Mesenchymal stem cell (in vitro differentiated cells and primary cell): Measurements from ENCODE around the gene CLEC9A.
A peak's percentile ranks its signal among the peaks of the same experiment; 100 is the strongest.

ENCODE experiments used
- DNase-seq: peaks from one replicate; pipeline ENCODE4 v3.0.0-alpha.2; 2013
- H2AFZ ChIP-seq: one replicate; pipeline ENCODE4 v1.6.1; 2013; ENCODE audit warnings: low read depth, mild to moderate bottlenecking, control low read depth, inconsistent platforms, low read length, moderate library complexity
- H2AK5ac ChIP-seq: 2 replicates; pipeline ENCODE4 v1.6.1; 2013; ENCODE audit warnings: low read length, moderate library complexity, mild to moderate bottlenecking, inconsistent platforms; ENCODE audit not compliant: severe bottlenecking
- H2BK120ac ChIP-seq: one replicate; pipeline ENCODE4 v1.6.1; 2013; ENCODE audit warnings: low read depth, mild to moderate bottlenecking, inconsistent platforms, low read length, moderate library complexity
- H2BK12ac ChIP-seq, 2 experiments: one replicate each; pipeline ENCODE4 v1.6.1; 2013; ENCODE audit warnings: inconsistent platforms in 2 of 2, low read length in 2 of 2, mild to moderate bottlenecking in 2 of 2, moderate library complexity in 2 of 2, control low read depth in 1 of 2
- H2BK15ac ChIP-seq: one replicate; pipeline ENCODE4 v1.6.1; 2013; ENCODE audit warnings: mild to moderate bottlenecking, low read depth, inconsistent platforms; ENCODE audit not compliant: poor library complexity, severe bottlenecking
- H2BK5ac ChIP-seq: 2 replicates; pipeline ENCODE4 v1.6.1; 2013; ENCODE audit warnings: low read depth, mild to moderate bottlenecking, low read length, control low read depth, inconsistent platforms; ENCODE audit not compliant: poor library complexity, severe bottlenecking
- H3K14ac ChIP-seq, 2 experiments: one replicate each; pipeline ENCODE4 v1.6.1; 2013; ENCODE audit warnings: inconsistent platforms in 2 of 2, low read length in 2 of 2, control low read depth in 1 of 2, mild to moderate bottlenecking in 1 of 2, moderate library complexity in 1 of 2
- H3K18ac ChIP-seq, 2 experiments: one replicate each; pipeline ENCODE4 v1.6.1; 2013; ENCODE audit warnings: inconsistent platforms in 2 of 2, low read length in 2 of 2, control low read depth in 1 of 2, low read depth in 1 of 2, mild to moderate bottlenecking in 1 of 2
- H3K23ac ChIP-seq, 2 experiments: one replicate each; pipeline ENCODE4 v1.6.1; 2013; ENCODE audit warnings: inconsistent platforms in 2 of 2, low read length in 2 of 2, mild to moderate bottlenecking in 2 of 2, moderate library complexity in 2 of 2, control low read depth in 1 of 2
- H3K27ac ChIP-seq: 2 replicates; pipeline ENCODE4 v1.5.1; 2013; ENCODE audit warnings: mild to moderate bottlenecking, moderate library complexity, low read length, control low read depth, inconsistent platforms; ENCODE audit not compliant: poor library complexity, severe bottlenecking
- H3K27me3 ChIP-seq, 2 experiments: 2 replicates each; pipeline versions ENCODE4 v1.6.1 to v1.7.0; 2013; ENCODE audit warnings: low read length in 2 of 2, mild to moderate bottlenecking in 2 of 2, moderate library complexity in 2 of 2, control low read depth in 1 of 2, inconsistent platforms in 1 of 2; ENCODE audit not compliant: control insufficient read depth in 1 of 2, insufficient read depth in 1 of 2
- H3K36me3 ChIP-seq, 2 experiments: 2 replicates each; pipeline versions ENCODE4 v1.6.1 to v1.7.0; 2013; ENCODE audit warnings: low read length in 2 of 2, control low read depth in 1 of 2, inconsistent platforms in 1 of 2, low read depth in 1 of 2, mild to moderate bottlenecking in 1 of 2; ENCODE audit not compliant: insufficient read depth in 2 of 2, control insufficient read depth in 1 of 2
- H3K4ac ChIP-seq, 2 experiments: one replicate each; pipeline ENCODE4 v1.6.1; 2013; ENCODE audit warnings: inconsistent platforms in 2 of 2, low read length in 2 of 2, mild to moderate bottlenecking in 2 of 2, moderate library complexity in 2 of 2, control low read depth in 1 of 2, low read depth in 1 of 2
- H3K4me1 ChIP-seq: 2 replicates; pipeline ENCODE4 v1.6.1; 2013; ENCODE audit warnings: low read depth, low read length, control low read depth; ENCODE audit not compliant: control insufficient read depth, insufficient read depth
- H3K4me2 ChIP-seq: 2 replicates; pipeline ENCODE4 v1.6.1; 2013; ENCODE audit warnings: low read length, mild to moderate bottlenecking, inconsistent platforms; ENCODE audit not compliant: poor library complexity, severe bottlenecking
- H3K4me3 ChIP-seq, 2 experiments: 2 replicates each; pipeline versions ENCODE4 v1.5.1 to v1.7.0; 2013; ENCODE audit warnings: low read length in 2 of 2, mild to moderate bottlenecking in 2 of 2, control low read depth in 1 of 2, low read depth in 1 of 2; ENCODE audit not compliant: insufficient read depth in 1 of 2
- H3K79me1 ChIP-seq: replicated peaks from 2 replicates; pipeline ENCODE4 v1.6.1; 2013; ENCODE audit warnings: mild to moderate bottlenecking, control low read depth, low read length, inconsistent platforms; ENCODE audit not compliant: poor library complexity, severe bottlenecking
- H3K9ac ChIP-seq: 2 replicates; pipeline ENCODE4 v1.7.0; 2013; ENCODE audit warnings: mild to moderate bottlenecking, low read length, moderate library complexity
- H3K9me3 ChIP-seq: 2 replicates; pipeline ENCODE4 v1.7.0; 2013; ENCODE audit warnings: mild to moderate bottlenecking, low read length; ENCODE audit not compliant: control insufficient read depth
- H4K8ac ChIP-seq: one replicate; pipeline ENCODE4 v1.6.1; 2013; ENCODE audit warnings: inconsistent platforms, mild to moderate bottlenecking, low read length, moderate library complexity
- H4K91ac ChIP-seq: one replicate; pipeline ENCODE4 v1.6.1; 2013; ENCODE audit warnings: mild to moderate bottlenecking, low read length, inconsistent platforms
- WGBS: methylation state at CpG from one replicate; pipeline ENCODE4 v1.1.7; 2013; ENCODE audit warnings: mixed read lengths; 5-methylcytosine and 5-hydroxymethylcytosine counted together

CLEC9A gene

DNA sequence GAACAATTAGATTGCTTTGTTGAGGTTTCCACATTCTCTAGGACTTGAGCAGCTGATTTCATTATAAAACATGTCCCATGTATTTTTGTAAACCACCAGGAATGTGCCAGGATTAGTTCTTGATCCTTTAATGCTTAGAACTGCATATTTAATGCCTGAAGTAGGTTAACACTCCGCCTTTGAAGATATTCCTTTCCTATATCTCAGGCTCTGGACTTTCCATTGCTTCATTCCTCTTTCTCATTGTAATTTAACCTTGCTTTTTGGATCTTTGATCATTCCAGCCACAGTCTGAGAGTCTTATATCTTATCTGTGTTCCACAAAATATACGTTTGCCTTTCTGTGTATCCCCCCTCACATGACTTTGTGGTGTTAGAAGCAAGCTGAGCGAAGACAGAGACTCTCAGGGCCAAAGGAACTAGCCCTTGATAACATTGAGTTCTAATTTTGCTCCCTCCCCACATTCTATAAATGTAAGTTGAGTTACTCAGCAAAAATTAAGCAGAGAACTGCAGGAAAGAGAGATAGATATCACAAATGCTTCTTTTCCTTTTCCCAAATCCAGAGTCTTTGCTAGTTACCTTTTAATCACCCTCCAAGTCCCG, 29.2 kb upstream of the CLEC9A start:
- Histone ChIP-seq H2BK5ac (no peak overlapping the region), H3K9me3 (no peaks in the 10 kb centered on the region), H3K4me1 (no peaks in the 10 kb centered on the region), H3K4me2 (no peak overlapping the region), H3K4me3 (no peak overlapping the region), H3K14ac (no peak overlapping the region), H3K23ac (no peak overlapping the region), H2BK12ac (no peak overlapping the region), H2BK15ac (no peak overlapping the region), H2AFZ (no peak overlapping the region), H3K36me3 (no peaks in the 10 kb centered on the region), H4K91ac (no peak overlapping the region), H3K79me1 (no peaks in the 10 kb centered on the region), H3K4ac (no peak overlapping the region), H2BK120ac (no peak overlapping the region), H2AK5ac (no peak overlapping the region), H3K27ac (no peak overlapping the region), H3K27me3 (no peaks in the 10 kb centered on the region), H3K9ac (no peak overlapping the region), H3K18ac (no peak overlapping the region), H4K8ac (no peak overlapping the region)
- 83% methylated on average over 4 of the region's 4 CpGs for WGBS
- peak; percentile 12 for DNase-seq

DNA sequence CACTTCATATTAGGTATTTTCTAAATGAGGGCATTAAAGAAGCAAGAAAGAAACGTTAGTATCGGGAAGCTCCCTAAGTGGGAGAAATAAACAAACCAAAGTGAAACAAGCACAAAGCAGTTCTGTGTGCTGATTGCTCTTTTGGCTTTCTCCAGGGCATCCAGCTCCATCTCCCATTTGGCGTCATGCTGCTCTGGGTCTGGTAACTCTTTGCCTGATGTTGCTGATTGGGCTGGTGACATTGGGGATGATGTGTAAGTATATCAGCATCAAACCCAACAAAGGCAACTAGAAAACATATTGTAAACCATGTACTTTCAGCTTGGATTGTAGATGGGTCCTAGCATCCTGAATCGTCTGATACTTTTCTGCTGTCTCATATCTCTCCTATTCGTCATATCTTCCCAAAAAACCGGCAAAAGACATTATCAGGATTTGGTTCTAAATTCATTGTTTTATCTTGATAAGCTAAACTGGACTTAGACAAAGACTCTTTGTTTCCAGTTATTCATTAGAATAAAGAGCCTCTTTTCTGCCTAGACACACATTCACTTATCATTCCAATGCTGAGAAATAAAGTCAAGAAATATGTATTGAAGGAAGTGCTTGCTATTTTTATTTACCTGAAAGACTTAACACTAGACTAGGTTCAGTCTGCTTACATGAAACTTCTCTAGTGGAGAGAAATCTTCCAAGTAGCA, 17.7 kb upstream of the CLEC9A start:
- no peak overlapping the region for H4K91ac ChIP-seq
- H3K9ac ChIP-seq: no peak overlapping the region
- H3K23ac ChIP-seq: no peak overlapping the region
- no peaks in the 10 kb centered on the region for H3K36me3 ChIP-seq
- H2BK5ac ChIP-seq: no peak overlapping the region
- H3K79me1 ChIP-seq: no peaks in the 10 kb centered on the region
- no peak overlapping the region for H3K18ac ChIP-seq
- no peak overlapping the region for H2BK12ac ChIP-seq
- no peaks in the 10 kb centered on the region for H3K9me3 ChIP-seq
- H4K8ac ChIP-seq: no peak overlapping the region
- H3K4me1 ChIP-seq: no peaks in the 10 kb centered on the region
- H2AFZ ChIP-seq: no peak overlapping the region
- no peak overlapping the region for H2BK120ac ChIP-seq
- no peak overlapping the region for H3K27ac ChIP-seq
- H3K14ac ChIP-seq: no peak overlapping the region
- peaks cover 0 to 3% of the 10 kb centered on the region in 2 experiments for H3K27me3 ChIP-seq
- no peak overlapping the region for H3K4ac ChIP-seq
- no peak for DNase-seq
- no peak overlapping the region for H2AK5ac ChIP-seq
- no peak overlapping the region for H3K4me3 ChIP-seq
- WGBS: 92% methylated on average over 3 of the region's 6 CpGs
- no peak overlapping the region for H2BK15ac ChIP-seq
- no peak overlapping the region for H3K4me2 ChIP-seq

DNA sequence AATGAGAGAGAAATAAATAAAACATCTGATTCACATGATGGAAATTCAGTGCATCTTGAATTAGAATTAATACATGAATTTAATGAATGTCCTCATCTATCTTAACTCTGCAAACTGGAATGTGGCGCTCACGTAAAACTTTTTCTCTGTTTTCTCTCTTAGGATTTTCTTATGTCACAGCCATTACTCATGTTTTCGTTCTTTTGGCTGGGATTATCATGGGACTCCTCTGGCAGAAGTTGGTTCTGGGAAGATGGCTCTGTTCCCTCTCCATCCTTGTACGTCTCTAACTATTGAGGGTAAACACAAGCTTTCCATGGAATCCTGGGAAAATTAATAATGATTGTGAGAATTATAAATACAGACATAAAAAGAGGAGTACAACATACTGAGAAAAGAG, 15.0 kb upstream of the CLEC9A start:
- no peak for DNase-seq
- Histone ChIP-seq H4K8ac (no peak overlapping the region), H3K14ac (no peak overlapping the region), H2BK12ac (no peak overlapping the region), H2AK5ac (no peak overlapping the region), H2BK5ac (no peak overlapping the region), H3K9me3 (no peaks in the 10 kb centered on the region), H3K4ac (no peak overlapping the region), H2AFZ (no peak overlapping the region), H3K36me3 (no peaks in the 10 kb centered on the region), H3K23ac (no peak overlapping the region), H3K4me1 (no peaks in the 10 kb centered on the region), H4K91ac (no peak overlapping the region), H3K27me3 (peaks cover 0 to 3% of the 10 kb centered on the region in 2 experiments), H3K18ac (no peak overlapping the region), H2BK120ac (no peak overlapping the region), H3K9ac (no peak overlapping the region), H3K27ac (no peak overlapping the region), H3K4me3 (no peak overlapping the region), H3K79me1 (no peaks in the 10 kb centered on the region), H2BK15ac (no peak overlapping the region), H3K4me2 (no peak overlapping the region)
- 93% methylated on average over 3 of the region's 4 CpGs for WGBS

DNA sequence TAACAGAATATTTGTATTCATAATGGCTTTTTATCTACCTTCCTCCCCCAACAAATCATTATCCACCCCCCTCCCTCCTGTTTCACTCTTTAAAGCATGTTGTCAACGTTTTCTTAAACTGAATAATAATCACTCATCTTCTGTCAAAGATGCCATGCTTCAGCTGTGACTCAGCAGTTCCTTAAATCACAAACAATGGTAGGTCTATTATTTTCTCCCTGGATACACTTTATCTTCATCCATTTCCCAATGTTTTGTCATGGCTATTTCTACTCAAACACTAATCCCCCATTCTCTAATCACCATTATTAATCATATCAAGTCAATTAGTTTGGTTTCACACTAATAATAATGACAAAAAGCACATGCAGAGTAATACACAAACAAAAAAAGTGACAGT, 13.6 kb upstream of the CLEC9A start:
- H3K23ac ChIP-seq: no peak overlapping the region
- no peak for DNase-seq
- H3K4me2 ChIP-seq: no peak overlapping the region
- H3K18ac ChIP-seq: no peak overlapping the region
- no peaks in the 10 kb centered on the region for H3K79me1 ChIP-seq
- no peak overlapping the region for H3K4me3 ChIP-seq
- no peak overlapping the region for H2AK5ac ChIP-seq
- H3K4ac ChIP-seq: no peak overlapping the region
- H3K27ac ChIP-seq: no peak overlapping the region
- no peak overlapping the region for H4K91ac ChIP-seq
- H2AFZ ChIP-seq: no peak overlapping the region
- no peaks in the 10 kb centered on the region for H3K4me1 ChIP-seq
- WGBS: 2% methylated on average over 1 of the region's 1 CpG
- H4K8ac ChIP-seq: no peak overlapping the region
- no peak overlapping the region for H3K14ac ChIP-seq
- H2BK5ac ChIP-seq: no peak overlapping the region
- no peak overlapping the region for H3K9ac ChIP-seq
- no peaks in the 10 kb centered on the region for H3K9me3 ChIP-seq
- H2BK12ac ChIP-seq: no peak overlapping the region
- H3K36me3 ChIP-seq: no peaks in the 10 kb centered on the region
- no peak overlapping the region for H2BK120ac ChIP-seq
- peaks cover 0 to 3% of the 10 kb centered on the region in 2 experiments for H3K27me3 ChIP-seq
- no peak overlapping the region for H2BK15ac ChIP-seq
